Measurements from ENCODE around the gene BARD1. TPM values are rescaled to one million over a fixed set of nuclear protein-coding genes. Genes with fewer than 3 reads are reported as not detected.

Gene BARD1
- total RNA-seq, 5 donors from 2014 or later (not counting 1 experiment from before 2014, with no cell fraction given): 6.7 to 12.1 (median 11.1) TPM

DNA sequence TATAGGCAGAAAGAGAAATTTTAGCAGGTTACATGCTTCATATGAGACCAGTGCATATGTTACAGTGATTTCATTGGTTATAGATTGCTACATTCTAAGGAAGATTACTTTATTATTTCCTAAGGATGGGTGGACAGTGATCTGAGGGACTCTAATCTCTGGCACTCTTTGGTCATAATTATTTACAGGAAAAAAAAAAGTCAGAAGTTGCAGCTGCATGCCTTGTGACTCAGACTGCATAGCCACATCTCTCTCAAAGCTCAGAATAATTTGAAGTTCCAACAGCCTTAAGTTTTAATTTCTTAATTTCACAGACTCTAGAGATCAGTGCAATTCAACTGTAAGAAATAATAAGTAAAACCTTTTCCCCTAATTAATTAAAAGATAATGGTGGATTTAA is 27.1 kb upstream of the BARD1 start:
- no peak overlapping the region for H3K27ac Mint-ChIP-seq
- H3K4me3 Mint-ChIP-seq: no peak overlapping the region
- POLR2A ChIA-PET: no interaction called here
- H3K9me3 ChIP-seq: no peaks in the 10 kb centered on the region
- no peak for DNase-seq
- H3K36me3 ChIP-seq (ENCODE audit: control insufficient read depth in 2 of 2, extremely low read depth in 1 of 2, insufficient read depth in 1 of 2, low read length in 1 of 2): no peaks in the 10 kb centered on the region
- no peaks in the 10 kb centered on the region for H3K27me3 Mint-ChIP-seq
- no peaks in the 10 kb centered on the region for H3K36me3 Mint-ChIP-seq
- CTCF ChIA-PET: no interaction called here
- no peak for ATAC-seq (replicated peaks in 1 of 4)
- H3K4me1 ChIP-seq (ENCODE audit: control insufficient read depth in 1 of 2, extremely low read depth in 1 of 2, insufficient read depth in 2 of 2, low read length in 2 of 2): no peaks in the 10 kb centered on the region
- H3K27me3 ChIP-seq (replicated peaks in 1 of 2; ENCODE audit: control insufficient read depth in 2 of 2, extremely low read depth in 1 of 2, insufficient read depth in 2 of 2, low read length in 1 of 2): no peaks in the 10 kb centered on the region
- no peak overlapping the region for H3K4me3 ChIP-seq (ENCODE audit: control insufficient read depth in 1 of 2, extremely low read depth in 1 of 2, low read length in 1 of 2)
- no peaks in the 10 kb centered on the region for H3K4me1 Mint-ChIP-seq
- no peak overlapping the region for H3K27ac ChIP-seq (ENCODE audit: low read length)
- no peaks in the 10 kb centered on the region for H3K9me3 Mint-ChIP-seq

- no peaks in the 10 kb centered on the region for H3K4me1 ChIP-seq (ENCODE audit: control insufficient read depth in 1 of 2, extremely low read depth in 1 of 2, insufficient read depth in 2 of 2, low read length in 2 of 2)
- Mint-ChIP-seq H3K4me3 (no peak overlapping the region), H3K27ac (no peak overlapping the region), H3K36me3 (no peaks in the 10 kb centered on the region), H3K9me3 (no peaks in the 10 kb centered on the region), H3K4me1 (no peaks in the 10 kb centered on the region), H3K27me3 (peaks cover 0 to 9% of the 10 kb centered on the region in 2 donors)
- ATAC-seq (replicated peaks in 1 of 4) (no peak), DNase-seq (peak in 1 of 35 experiments; percentile 46)
- H3K9me3 ChIP-seq: no peaks in the 10 kb centered on the region
- no peaks in the 10 kb centered on the region for H3K27me3 ChIP-seq (replicated peaks in 1 of 2; ENCODE audit: control insufficient read depth in 2 of 2, extremely low read depth in 1 of 2, insufficient read depth in 2 of 2, low read length in 1 of 2)
- ChIA-PET POLR2A (no interaction called here), CTCF (interaction anchor here (0.6 to 1.3 kb wide), 3 partner anchors 23 to 1579 kb away, joined by 3 to 5 read pairs (median 5); no protein-coding TSS in a partner anchor)
- H3K27ac ChIP-seq (ENCODE audit: low read length): no peak overlapping the region
- H3K4me3 ChIP-seq (ENCODE audit: control insufficient read depth in 1 of 2, extremely low read depth in 1 of 2, low read length in 1 of 2): no peak overlapping the region
- no peaks in the 10 kb centered on the region for H3K36me3 ChIP-seq (ENCODE audit: control insufficient read depth in 2 of 2, extremely low read depth in 1 of 2, insufficient read depth in 1 of 2, low read length in 1 of 2)
- no CpG with 5 or more reads among the region's 5 CpGs for WGBS (ENCODE audit: insufficient coverage)
Observed at GRCh38 chr2:214830794-214831346, 21.4 kb upstream of the BARD1 start.

DNA sequence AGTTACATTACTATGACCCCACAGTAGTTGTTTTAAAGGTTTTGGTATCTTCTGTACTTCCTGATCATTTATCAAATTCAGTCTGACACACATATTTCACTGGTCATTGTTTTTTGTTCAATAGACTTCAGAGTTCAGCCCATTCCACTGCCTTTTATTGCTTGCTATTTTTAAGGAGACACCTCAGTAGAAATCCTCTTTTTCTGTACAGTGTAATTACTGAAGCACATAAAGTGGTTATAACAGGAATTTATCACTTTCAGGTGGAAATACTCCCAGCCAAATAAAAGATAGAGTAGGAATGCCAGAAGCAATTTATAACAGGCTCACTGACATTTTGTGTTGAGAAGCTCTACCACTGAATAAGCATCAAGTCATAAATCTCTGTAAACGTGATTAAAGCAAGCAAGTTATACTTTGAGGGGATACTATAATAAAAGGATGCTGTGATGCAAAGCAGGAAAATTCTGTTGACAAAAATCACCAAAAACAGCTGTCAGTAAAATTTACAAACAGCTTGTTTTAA is 6.6 kb upstream of the BARD1 start:
- no peaks in the 10 kb centered on the region for H3K4me1 ChIP-seq (ENCODE audit: control insufficient read depth in 1 of 2, extremely low read depth in 1 of 2, insufficient read depth in 2 of 2, low read length in 2 of 2)
- CTCF ChIA-PET: interaction anchor here in 1 of 2 donors (0.6 kb wide), 1 partner anchor 10 kb away, joined by 3 read pairs; no protein-coding TSS in a partner anchor
- H3K27ac Mint-ChIP-seq: no peak overlapping the region
- no peak for ATAC-seq (replicated peaks in 1 of 4)
- H3K9me3 ChIP-seq: no peaks in the 10 kb centered on the region
- H3K27ac ChIP-seq (ENCODE audit: low read length): no peak overlapping the region
- no peaks in the 10 kb centered on the region for H3K9me3 Mint-ChIP-seq
- H3K36me3 ChIP-seq (ENCODE audit: control insufficient read depth in 2 of 2, extremely low read depth in 1 of 2, insufficient read depth in 1 of 2, low read length in 1 of 2): no peaks in the 10 kb centered on the region
- no peak overlapping the region for H3K4me3 Mint-ChIP-seq
- H3K4me1 Mint-ChIP-seq: peaks cover 0 to 2% (median under 1%) of the 10 kb centered on the region in 3 donors
- H3K36me3 Mint-ChIP-seq: no peaks in the 10 kb centered on the region
- DNase-seq: no peak
- no peak overlapping the region for H3K4me3 ChIP-seq (ENCODE audit: control insufficient read depth in 1 of 2, extremely low read depth in 1 of 2, low read length in 1 of 2)
- WGBS (ENCODE audit: insufficient coverage): no CpG with 5 or more reads among the region's 1 CpG
- POLR2A ChIA-PET: no interaction called here
- H3K27me3 ChIP-seq (replicated peaks in 1 of 2; ENCODE audit: control insufficient read depth in 2 of 2, extremely low read depth in 1 of 2, insufficient read depth in 2 of 2, low read length in 1 of 2): no peaks in the 10 kb centered on the region
- H3K27me3 Mint-ChIP-seq: peaks cover 4 to 8% of the 10 kb centered on the region in 2 donors

DNA sequence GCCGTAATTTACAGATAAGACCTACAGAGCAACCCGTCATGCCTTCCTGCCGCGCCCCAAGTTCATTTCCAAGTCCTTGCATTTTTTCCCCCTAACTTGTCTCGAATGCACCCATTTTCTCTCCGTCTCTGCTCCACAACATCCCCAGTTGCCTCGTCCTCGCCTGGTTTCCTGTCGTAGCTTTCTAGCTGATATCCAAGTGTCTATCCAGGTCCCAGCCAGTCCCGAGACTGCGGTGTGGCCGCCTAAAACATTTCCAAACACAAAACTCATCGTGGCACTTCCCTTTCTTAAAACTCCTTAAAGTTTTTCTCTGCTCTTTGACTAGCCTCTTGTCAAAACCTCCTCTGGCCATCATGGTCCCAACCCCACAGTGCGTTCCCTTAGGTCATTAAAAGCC is 1.2 kb upstream of the BARD1 start:
- Mint-ChIP-seq H3K9me3 (no peaks in the 10 kb centered on the region), H3K27ac (peak overlapping the region; percentile 10 to 49), H3K27me3 (no peaks in the 10 kb centered on the region), H3K36me3 (no peaks in the 10 kb centered on the region), H3K4me3 (peak overlapping the region; percentile 87 to 98 (median 91)), H3K4me1 (peaks cover 31 to 35% (median 32%) of the 10 kb centered on the region in 3 donors)
- CTCF ChIA-PET: interaction anchor here in 1 of 2 donors (0.6 kb wide), 1 partner anchor 1531 kb away, joined by 3 read pairs; no protein-coding TSS in a partner anchor
- H3K27ac ChIP-seq (ENCODE audit: low read length): no peak overlapping the region
- DNase-seq (peak in 1 of 35 experiments; percentile 11), ATAC-seq (replicated peaks in 1 of 4) (no peak)
- H3K36me3 ChIP-seq (ENCODE audit: control insufficient read depth in 2 of 2, extremely low read depth in 1 of 2, insufficient read depth in 1 of 2, low read length in 1 of 2): no peaks in the 10 kb centered on the region
- H3K9me3 ChIP-seq: no peaks in the 10 kb centered on the region
- POLR2A ChIA-PET: interaction anchor here in 1 of 2 donors (0.6 kb wide), 1 partner anchor 1544 kb away, joined by 3 read pairs; no protein-coding TSS in a partner anchor
- H3K4me1 ChIP-seq (ENCODE audit: control insufficient read depth in 1 of 2, extremely low read depth in 1 of 2, insufficient read depth in 2 of 2, low read length in 2 of 2): peaks cover 8 to 17% of the 10 kb centered on the region in 2 experiments
- H3K4me3 ChIP-seq (ENCODE audit: control insufficient read depth in 1 of 2, extremely low read depth in 1 of 2, low read length in 1 of 2): no peak overlapping the region
- 72% methylated on average over 13 of the region's 14 CpGs for WGBS (ENCODE audit: insufficient coverage)
- H3K27me3 ChIP-seq (replicated peaks in 1 of 2; ENCODE audit: control insufficient read depth in 2 of 2, extremely low read depth in 1 of 2, insufficient read depth in 2 of 2, low read length in 1 of 2): no peaks in the 10 kb centered on the region

DNA sequence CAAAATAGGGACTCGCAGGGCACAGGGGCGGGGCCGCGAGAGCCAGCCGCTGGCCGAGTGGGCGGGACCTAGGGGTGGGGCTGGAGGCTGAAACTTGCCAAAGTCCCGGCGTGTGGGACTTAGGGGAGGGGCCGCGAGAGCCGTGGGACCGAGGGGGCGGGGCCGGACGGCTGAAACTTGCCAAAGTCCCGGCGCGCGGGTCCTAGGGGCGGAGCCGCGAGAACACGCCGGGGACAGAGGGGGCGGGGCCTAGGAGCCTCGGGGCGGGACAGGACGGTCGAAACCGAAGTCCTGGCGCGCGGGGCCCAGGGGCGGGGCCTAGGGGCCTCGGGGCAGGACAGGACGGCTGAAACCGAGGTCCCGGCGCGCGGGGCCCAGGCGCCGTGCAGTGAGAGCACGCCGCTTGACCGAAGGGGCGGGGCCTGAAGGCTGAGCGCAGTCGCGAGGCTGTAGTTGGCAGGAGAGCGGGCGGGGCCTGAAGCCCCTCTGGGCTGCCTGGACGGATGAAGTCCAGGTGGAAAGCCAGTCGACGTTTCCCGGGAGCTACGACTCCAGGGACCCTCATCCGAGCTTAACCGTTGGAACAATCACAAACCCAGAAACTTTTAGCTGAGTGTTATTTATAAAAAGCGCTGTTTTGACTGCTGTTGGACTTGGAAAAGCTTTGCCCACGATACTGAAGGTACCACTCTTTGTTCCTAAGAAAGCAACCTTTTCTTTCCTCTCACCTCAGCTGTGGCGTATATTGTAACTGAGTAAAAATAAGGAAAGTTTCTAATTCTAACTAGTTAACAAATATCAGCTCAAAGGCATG is 475 bp upstream of the BARD1 start:
- Mint-ChIP-seq H3K27ac (peak overlapping the region; percentile 56 to 60), H3K9me3 (no peaks in the 10 kb centered on the region), H3K27me3 (no peaks in the 10 kb centered on the region), H3K4me1 (peaks cover 33 to 40% (median 37%) of the 10 kb centered on the region in 3 donors), H3K4me3 (peak overlapping the region; percentile 87 to 98 (median 91)), H3K36me3 (no peaks in the 10 kb centered on the region)
- H3K4me1 ChIP-seq (ENCODE audit: control insufficient read depth in 1 of 2, extremely low read depth in 1 of 2, insufficient read depth in 2 of 2, low read length in 2 of 2): peaks cover 8 to 17% of the 10 kb centered on the region in 2 experiments
- H3K9me3 ChIP-seq: no peaks in the 10 kb centered on the region
- H3K27me3 ChIP-seq (replicated peaks in 1 of 2; ENCODE audit: control insufficient read depth in 2 of 2, extremely low read depth in 1 of 2, insufficient read depth in 2 of 2, low read length in 1 of 2): no peaks in the 10 kb centered on the region
- H3K4me3 ChIP-seq (ENCODE audit: control insufficient read depth in 1 of 2, extremely low read depth in 1 of 2, low read length in 1 of 2): peak overlapping the region; percentile 68 to 89
- peak; percentile 76 to 99 (median 86) for DNase-seq
- ChIA-PET POLR2A (interaction anchor here (0.6 to 1.0 kb wide), 3 partner anchors 10 to 1544 kb away, joined by 3 to 14 read pairs (median 3); no protein-coding TSS in a partner anchor), CTCF (interaction anchor here in 1 of 2 donors (0.6 kb wide), 1 partner anchor 1530 kb away, joined by 3 read pairs; no protein-coding TSS in a partner anchor)
- under 1% methylated on average over 54 of the region's 63 CpGs for WGBS (ENCODE audit: insufficient coverage)
- H3K36me3 ChIP-seq (ENCODE audit: control insufficient read depth in 2 of 2, extremely low read depth in 1 of 2, insufficient read depth in 1 of 2, low read length in 1 of 2): no peaks in the 10 kb centered on the region
- H3K27ac ChIP-seq (ENCODE audit: low read length): peak overlapping the region; percentile 70
- peak; percentile 79 to 87 (median 85) for ATAC-seq (replicated peaks in 1 of 4)

GRCh38 chr2:214807653-214808052 is 1.8 kb downstream of the BARD1 start:
- Histone ChIP-seq H3K27ac (ENCODE audit: low read length) (peak overlapping the region; percentile 31), H3K36me3 (ENCODE audit: control insufficient read depth in 2 of 2, extremely low read depth in 1 of 2, insufficient read depth in 1 of 2, low read length in 1 of 2) (no peaks in the 10 kb centered on the region), H3K4me1 (ENCODE audit: control insufficient read depth in 1 of 2, extremely low read depth in 1 of 2, insufficient read depth in 2 of 2, low read length in 2 of 2) (peaks cover 8 to 17% of the 10 kb centered on the region in 2 experiments), H3K4me3 (ENCODE audit: control insufficient read depth in 1 of 2, extremely low read depth in 1 of 2, low read length in 1 of 2) (peak overlapping the region; percentile 89 to 90), H3K9me3 (no peaks in the 10 kb centered on the region), H3K27me3 (replicated peaks in 1 of 2; ENCODE audit: control insufficient read depth in 2 of 2, extremely low read depth in 1 of 2, insufficient read depth in 2 of 2, low read length in 1 of 2) (no peaks in the 10 kb centered on the region)
- 33% methylated on average over 1 of the region's 3 CpGs for WGBS (ENCODE audit: insufficient coverage)
- DNase-seq (peak in 1 of 35 experiments; percentile 20), ATAC-seq (replicated peaks in 1 of 4) (no peak)
- ChIA-PET CTCF (interaction anchor here (0.6 to 1.8 kb wide), 4 partner anchors 23 to 1523 kb away, joined by 3 to 5 read pairs (median 3); partner anchors contain the start of gene SPAG16 (in 1 of the 2)), POLR2A (interaction anchor here in 1 of 2 donors (1.3 kb wide), 1 partner anchor 13 kb away, joined by 3 read pairs; no protein-coding TSS in a partner anchor)
- Mint-ChIP-seq H3K4me3 (peak overlapping the region; percentile 87 to 98 (median 91)), H3K36me3 (no peaks in the 10 kb centered on the region), H3K4me1 (peaks cover 33 to 46% (median 37%) of the 10 kb centered on the region in 3 donors), H3K9me3 (no peaks in the 10 kb centered on the region), H3K27ac (peak overlapping the region; percentile 71 to 78), H3K27me3 (no peaks in the 10 kb centered on the region)

All from T-cell (primary cell).